Measurements from ENCODE around the gene SLC39A2. TPM values are rescaled to one million over a fixed set of nuclear protein-coding genes. Genes with fewer than 3 reads are reported as not detected.
A peak's percentile ranks its signal among the peaks of the same experiment; 100 is the strongest.

The SLC39A2 gene
- total RNA-seq, 3 donors from 2014 or later (not counting 1 experiment from before 2014, with no cell fraction given), result not detected

DNA sequence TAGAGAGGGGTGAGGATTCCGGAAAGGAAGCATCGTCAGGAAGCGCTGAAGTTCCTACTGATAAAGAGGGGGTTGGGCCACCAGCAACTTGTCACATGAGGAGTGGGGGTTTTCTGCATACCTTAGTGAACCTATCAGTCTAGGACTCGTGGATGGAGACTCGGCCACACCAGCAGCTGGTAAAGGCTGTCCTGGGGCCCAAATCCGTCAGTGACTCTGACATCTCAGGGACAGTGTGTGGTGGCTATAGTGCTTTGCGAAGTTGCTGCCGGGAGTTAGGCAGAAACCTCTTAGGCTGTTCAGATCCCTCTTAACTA is 27.4 kb upstream of the SLC39A2 start:
- intact Hi-C loops (cut with micrococcal nuclease), result loop anchor here (1.0 kb wide), 3 partner anchors 114 to 274 kb away; no protein-coding TSS in a partner anchor
- DNase-seq, result no peak
- no peaks in the 10 kb centered on the region for H3K9me3 Mint-ChIP-seq
- peaks cover 29 to 48% of the 10 kb centered on the region in 2 donors for H3K27me3 Mint-ChIP-seq (ENCODE audit: low read depth in 2 of 2)
- peak overlapping the region; percentile 89 for H3K4me3 Mint-ChIP-seq
- peak; percentile 11 to 25 (median 19) for ATAC-seq
- Histone ChIP-seq H3K36me3 (ENCODE audit: control insufficient read depth, insufficient read depth, low read length) (no peaks in the 10 kb centered on the region), H3K27me3 (ENCODE audit: control insufficient read depth, insufficient read depth, low read length) (peaks cover 8% of the 10 kb centered on the region), H3K9me3 (ENCODE audit: control insufficient read depth, insufficient read depth, low read length) (no peaks in the 10 kb centered on the region), H3K4me1 (ENCODE audit: control insufficient read depth, insufficient read depth, low read length) (peaks cover 14% of the 10 kb centered on the region), H3K27ac (ENCODE audit: low read length) (no peak overlapping the region), H3K4me3 (ENCODE audit: low read length) (peak overlapping the region; percentile 80)
- TF ChIP-seq, protein P1, sequence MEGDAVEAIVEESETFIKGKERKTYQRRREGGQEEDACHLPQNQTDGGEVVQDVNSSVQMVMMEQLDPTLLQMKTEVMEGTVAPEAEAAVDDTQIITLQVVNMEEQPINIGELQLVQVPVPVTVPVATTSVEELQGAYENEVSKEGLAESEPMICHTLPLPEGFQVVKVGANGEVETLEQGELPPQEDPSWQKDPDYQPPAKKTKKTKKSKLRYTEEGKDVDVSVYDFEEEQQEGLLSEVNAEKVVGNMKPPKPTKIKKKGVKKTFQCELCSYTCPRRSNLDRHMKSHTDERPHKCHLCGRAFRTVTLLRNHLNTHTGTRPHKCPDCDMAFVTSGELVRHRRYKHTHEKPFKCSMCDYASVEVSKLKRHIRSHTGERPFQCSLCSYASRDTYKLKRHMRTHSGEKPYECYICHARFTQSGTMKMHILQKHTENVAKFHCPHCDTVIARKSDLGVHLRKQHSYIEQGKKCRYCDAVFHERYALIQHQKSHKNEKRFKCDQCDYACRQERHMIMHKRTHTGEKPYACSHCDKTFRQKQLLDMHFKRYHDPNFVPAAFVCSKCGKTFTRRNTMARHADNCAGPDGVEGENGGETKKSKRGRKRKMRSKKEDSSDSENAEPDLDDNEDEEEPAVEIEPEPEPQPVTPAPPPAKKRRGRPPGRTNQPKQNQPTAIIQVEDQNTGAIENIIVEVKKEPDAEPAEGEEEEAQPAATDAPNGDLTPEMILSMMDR (IDR thresholded peaks at IDR 0.05), result no peak
- peaks cover 15 to 18% of the 10 kb centered on the region in 2 donors for H3K4me1 Mint-ChIP-seq
- 16% methylated on average over 8 of the region's 8 CpGs for WGBS (ENCODE audit: insufficient coverage)
- peak overlapping the region in 1 of 2 donors; percentile 87 for H3K27ac Mint-ChIP-seq
- no peaks in the 10 kb centered on the region for H3K36me3 Mint-ChIP-seq

DNA sequence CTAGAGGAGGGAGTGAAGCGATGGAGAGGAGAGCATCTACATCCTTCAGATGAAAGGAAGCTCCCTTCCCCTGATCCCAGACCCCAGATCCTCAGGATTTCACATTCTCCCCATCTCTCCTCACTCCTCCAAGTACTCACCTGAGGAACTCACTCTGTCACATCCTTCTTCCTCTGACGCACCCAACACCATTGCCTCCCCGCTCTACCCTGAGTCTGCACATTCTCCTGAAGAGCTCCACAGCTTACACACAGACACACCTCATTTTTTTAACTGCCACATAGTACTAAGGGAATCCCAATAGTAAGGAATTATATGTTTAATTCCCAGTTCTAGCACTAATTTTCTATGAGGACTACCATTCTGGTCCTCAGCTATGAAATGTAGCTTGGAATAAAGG is 25.6 kb upstream of the SLC39A2 start:
- Histone ChIP-seq H3K27me3 (ENCODE audit: control insufficient read depth, insufficient read depth, low read length) (peaks cover 5% of the 10 kb centered on the region), H3K4me3 (ENCODE audit: low read length) (no peak overlapping the region), H3K27ac (ENCODE audit: low read length) (no peak overlapping the region), H3K36me3 (ENCODE audit: control insufficient read depth, insufficient read depth, low read length) (no peaks in the 10 kb centered on the region), H3K9me3 (ENCODE audit: control insufficient read depth, insufficient read depth, low read length) (no peaks in the 10 kb centered on the region), H3K4me1 (ENCODE audit: control insufficient read depth, insufficient read depth, low read length) (peaks cover 14% of the 10 kb centered on the region)
- 98% methylated on average over 2 of the region's 3 CpGs for WGBS (ENCODE audit: insufficient coverage)
- Mint-ChIP-seq H3K4me3 (no peak overlapping the region), H3K27ac (no peak overlapping the region), H3K27me3 (ENCODE audit: low read depth in 2 of 2) (peaks cover 19 to 31% of the 10 kb centered on the region in 2 donors), H3K4me1 (peaks cover 14 to 15% of the 10 kb centered on the region in 2 donors), H3K9me3 (no peaks in the 10 kb centered on the region), H3K36me3 (no peaks in the 10 kb centered on the region)
- ATAC-seq, result no peak
- intact Hi-C loops (cut with micrococcal nuclease), result no loop called here
- DNase-seq, result no peak
- TF ChIP-seq, protein P1 (IDR thresholded peaks at IDR 0.05), result no peak

- Mint-ChIP-seq H3K4me3 (no peak overlapping the region), H3K9me3 (no peaks in the 10 kb centered on the region), H3K36me3 (no peaks in the 10 kb centered on the region), H3K27ac (no peak overlapping the region), H3K27me3 (ENCODE audit: low read depth in 2 of 2) (peaks cover 24 to 26% of the 10 kb centered on the region in 2 donors), H3K4me1 (peaks cover 7% of the 10 kb centered on the region in 2 donors)
- Histone ChIP-seq H3K27ac (ENCODE audit: low read length) (no peak overlapping the region), H3K4me3 (ENCODE audit: low read length) (no peak overlapping the region), H3K27me3 (ENCODE audit: control insufficient read depth, insufficient read depth, low read length) (peaks cover 5% of the 10 kb centered on the region), H3K4me1 (ENCODE audit: control insufficient read depth, insufficient read depth, low read length) (peaks cover 5% of the 10 kb centered on the region), H3K36me3 (ENCODE audit: control insufficient read depth, insufficient read depth, low read length) (no peaks in the 10 kb centered on the region), H3K9me3 (ENCODE audit: control insufficient read depth, insufficient read depth, low read length) (no peaks in the 10 kb centered on the region)
- no peak for ATAC-seq
- WGBS (ENCODE audit: insufficient coverage), result no CpG with 5 or more reads among the region's 1 CpG
- intact Hi-C loops (cut with micrococcal nuclease), result no loop called here
- TF ChIP-seq, protein P1 (IDR thresholded peaks at IDR 0.05), result no peak
- no peak for DNase-seq
These were observed 22.8 kb upstream of the SLC39A2 start for GRCh38 chr14:20976291-20976690.

DNA sequence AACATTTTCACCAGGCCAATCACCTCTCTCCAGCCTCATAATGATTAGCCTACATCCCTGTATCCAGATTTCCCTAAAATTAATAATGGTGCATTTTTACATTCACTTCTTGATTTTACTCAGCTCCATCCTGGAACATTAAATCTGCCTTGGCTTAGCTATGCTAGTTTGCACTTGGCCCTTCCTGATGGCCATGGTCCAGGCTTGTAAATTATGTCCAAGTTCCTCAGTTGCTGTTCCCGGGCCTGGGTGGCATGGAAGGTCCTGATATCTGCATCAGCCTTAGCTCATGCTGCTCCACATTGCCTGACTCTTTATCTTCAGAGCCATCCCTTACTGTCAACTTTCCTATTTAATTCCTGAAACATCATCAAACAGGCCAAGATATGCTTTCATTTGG is 20.4 kb upstream of the SLC39A2 start:
- intact Hi-C loops (cut with micrococcal nuclease), result no loop called here
- Mint-ChIP-seq H3K36me3 (no peaks in the 10 kb centered on the region), H3K4me1 (no peaks in the 10 kb centered on the region), H3K9me3 (no peaks in the 10 kb centered on the region), H3K4me3 (no peak overlapping the region), H3K27ac (no peak overlapping the region), H3K27me3 (ENCODE audit: low read depth in 2 of 2) (peaks cover 21 to 24% of the 10 kb centered on the region in 2 donors)
- ATAC-seq, result no peak
- TF ChIP-seq, protein P1 (IDR thresholded peaks at IDR 0.05), result no peak
- Histone ChIP-seq H3K4me1 (ENCODE audit: control insufficient read depth, insufficient read depth, low read length) (no peaks in the 10 kb centered on the region), H3K27ac (ENCODE audit: low read length) (no peak overlapping the region), H3K27me3 (ENCODE audit: control insufficient read depth, insufficient read depth, low read length) (no peaks in the 10 kb centered on the region), H3K9me3 (ENCODE audit: control insufficient read depth, insufficient read depth, low read length) (no peaks in the 10 kb centered on the region), H3K4me3 (ENCODE audit: low read length) (no peak overlapping the region), H3K36me3 (ENCODE audit: control insufficient read depth, insufficient read depth, low read length) (no peaks in the 10 kb centered on the region)
- no peak for DNase-seq
- WGBS (ENCODE audit: insufficient coverage), result 57% methylated on average over 1 of the region's 1 CpG
